ENCODE measurements around the gene CCER1. TPM values are rescaled to one million over a fixed set of nuclear protein-coding genes. Genes with fewer than 3 reads are reported as not detected.
"Not testable (repeated sequence)": the region's sequence is repeated elsewhere in the genome, so short reads cannot be mapped to it uniquely, and the experiment has no call there.

CCER1 gene
- total and polyA plus RNA-seq, 2 donors (not counting 1 experiment from before 2014, with no cell fraction given) = not detected

DNA sequence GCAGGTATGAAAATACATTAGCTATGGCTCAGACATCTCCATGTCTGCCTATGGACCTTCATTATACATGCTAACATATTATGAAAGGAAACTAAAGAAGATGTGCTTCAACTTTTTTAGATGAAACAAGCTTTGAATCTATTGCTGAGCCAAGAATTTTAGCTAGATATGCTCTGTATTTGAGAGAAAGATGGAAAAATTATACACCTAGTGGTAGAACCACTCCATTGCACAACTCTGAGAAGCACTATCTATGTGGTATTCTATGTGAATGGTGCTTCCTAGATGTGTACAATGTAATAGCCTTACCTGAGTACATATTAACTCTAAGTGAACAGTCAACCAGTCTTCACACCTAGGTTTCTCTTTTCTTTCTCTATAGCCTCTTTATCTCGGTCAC, 32.5 kb upstream of the CCER1 start:
- H3K4me3 ChIP-seq (replicated peaks in 1 of 4; ENCODE audit: control extremely low read depth in 1 of 4, insufficient read depth in 1 of 4, low read depth in 3 of 4, low read length in 4 of 4) = no peak overlapping the region
- H3K79me2 ChIP-seq (ENCODE audit: control insufficient read depth, insufficient read depth, low read length) = no peaks in the 10 kb centered on the region
- no peaks in the 10 kb centered on the region for H3K36me3 ChIP-seq (ENCODE audit: control insufficient read depth, insufficient read depth, low read length)
- H3K9me3 ChIP-seq (ENCODE audit: control insufficient read depth, insufficient read depth, low read depth, low read length) = no peaks in the 10 kb centered on the region
- DNase-seq (ENCODE audit: low read depth in 2 of 2) = no peak
- H3K27ac ChIP-seq (ENCODE audit: insufficient read depth, low read length) = no peak overlapping the region
- H3K9ac ChIP-seq (ENCODE audit: insufficient read depth, low read length) = no peak overlapping the region
- H3K4me2 ChIP-seq (ENCODE audit: extremely low read depth, insufficient read depth, low read length) = no peak overlapping the region
- TF ChIP-seq EZH2 (IDR thresholded peaks at IDR 0.05; ENCODE audit: low read length, missing control alignments) (no peak), CTCF (conservative IDR thresholded peaks at IDR 0.05 in 1 of 2, IDR thresholded peaks at IDR 0.05 in 1 of 2; ENCODE audit: low read depth in 1 of 2, low read length in 2 of 2) (peak in 1 of 2 donors; percentile 12)
- H2AFZ ChIP-seq (ENCODE audit: low read length) = no peak overlapping the region
- no peaks in the 10 kb centered on the region for H3K4me1 ChIP-seq (ENCODE audit: control insufficient read depth, extremely low read depth, insufficient read depth, low read length)
- H3K27me3 ChIP-seq (ENCODE audit: control insufficient read depth, insufficient read depth, low read length) = no peaks in the 10 kb centered on the region
- no peaks in the 10 kb centered on the region for H4K20me1 ChIP-seq (ENCODE audit: control insufficient read depth, extremely low read depth, insufficient read depth, low read length)

DNA sequence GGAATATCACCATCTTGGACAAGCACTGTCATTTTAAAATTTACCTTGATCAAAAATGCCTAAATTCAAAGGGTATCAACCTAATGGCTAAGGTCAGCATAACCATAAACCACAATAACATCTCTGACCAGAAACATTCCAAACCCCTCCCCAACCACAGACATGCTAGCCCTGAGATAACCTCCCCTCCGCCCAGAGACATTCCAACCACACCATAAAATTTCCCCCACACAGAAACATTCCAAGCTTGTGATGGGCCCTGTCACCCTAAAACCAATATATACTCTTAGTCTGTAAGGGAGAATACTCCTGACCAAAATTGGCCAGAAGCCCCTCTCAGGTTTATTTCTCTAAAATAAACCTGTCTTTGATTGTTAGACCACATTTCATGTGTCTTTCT, 32.1 kb upstream of the CCER1 start:
- TF ChIP-seq CTCF (conservative IDR thresholded peaks at IDR 0.05 in 1 of 2, IDR thresholded peaks at IDR 0.05 in 1 of 2; ENCODE audit: low read depth in 1 of 2, low read length in 2 of 2) = no peak
- TF ChIP-seq EZH2 (IDR thresholded peaks at IDR 0.05; ENCODE audit: low read length, missing control alignments) = no peak
- Histone ChIP-seq H3K9me3 (ENCODE audit: control insufficient read depth, insufficient read depth, low read depth, low read length) (no peaks in the 10 kb centered on the region), H3K27me3 (ENCODE audit: control insufficient read depth, insufficient read depth, low read length) (no peaks in the 10 kb centered on the region), H3K79me2 (ENCODE audit: control insufficient read depth, insufficient read depth, low read length) (no peaks in the 10 kb centered on the region), H3K9ac (ENCODE audit: insufficient read depth, low read length) (no peak overlapping the region), H3K4me1 (ENCODE audit: control insufficient read depth, extremely low read depth, insufficient read depth, low read length) (no peaks in the 10 kb centered on the region), H3K36me3 (ENCODE audit: control insufficient read depth, insufficient read depth, low read length) (no peaks in the 10 kb centered on the region), H2AFZ (ENCODE audit: low read length) (no peak overlapping the region), H3K4me3 (replicated peaks in 1 of 4; ENCODE audit: control extremely low read depth in 1 of 4, insufficient read depth in 1 of 4, low read depth in 3 of 4, low read length in 4 of 4) (no peak overlapping the region), H4K20me1 (ENCODE audit: control insufficient read depth, extremely low read depth, insufficient read depth, low read length) (no peaks in the 10 kb centered on the region), H3K4me2 (ENCODE audit: extremely low read depth, insufficient read depth, low read length) (no peak overlapping the region), H3K27ac (ENCODE audit: insufficient read depth, low read length) (no peak overlapping the region)
- DNase-seq (ENCODE audit: low read depth in 2 of 2) = peak in 1 of 2 donors; percentile 89

DNA sequence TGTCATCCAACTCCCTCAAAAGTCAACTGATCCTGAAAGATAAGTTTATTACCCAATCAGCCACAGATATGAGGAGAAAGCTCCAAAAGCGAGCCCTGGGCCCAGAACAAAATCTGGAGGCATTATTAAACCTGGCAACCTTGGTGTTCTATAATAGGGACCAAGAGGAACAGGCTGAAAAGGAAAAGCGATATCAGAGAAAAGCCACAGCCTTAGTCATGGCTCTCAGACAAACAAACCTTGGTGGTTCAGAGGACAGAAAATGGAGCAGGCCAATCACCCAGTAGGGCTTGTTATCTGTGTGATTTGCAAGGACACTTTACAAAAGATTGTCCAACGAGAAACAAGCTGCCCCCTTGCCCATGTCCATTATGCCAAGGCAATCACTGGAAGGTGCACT, 30.4 kb upstream of the CCER1 start:
- H3K4me1 ChIP-seq (ENCODE audit: control insufficient read depth, extremely low read depth, insufficient read depth, low read length); H3K36me3 ChIP-seq (ENCODE audit: control insufficient read depth, insufficient read depth, low read length); H3K27ac ChIP-seq (ENCODE audit: insufficient read depth, low read length); H3K9ac ChIP-seq (ENCODE audit: insufficient read depth, low read length); H3K27me3 ChIP-seq (ENCODE audit: control insufficient read depth, insufficient read depth, low read length); H3K4me3 ChIP-seq (replicated peaks in 1 of 4; ENCODE audit: control extremely low read depth in 1 of 4, insufficient read depth in 1 of 4, low read depth in 3 of 4, low read length in 4 of 4); H3K9me3 ChIP-seq (ENCODE audit: control insufficient read depth, insufficient read depth, low read depth, low read length); H3K4me2 ChIP-seq (ENCODE audit: extremely low read depth, insufficient read depth, low read length); H3K79me2 ChIP-seq (ENCODE audit: control insufficient read depth, insufficient read depth, low read length); H4K20me1 ChIP-seq (ENCODE audit: control insufficient read depth, extremely low read depth, insufficient read depth, low read length); H2AFZ ChIP-seq (ENCODE audit: low read length): not testable (repeated sequence)
- DNase-seq (ENCODE audit: low read depth in 2 of 2) = peak in 1 of 2 donors; percentile 82

Data from fibroblast of lung (primary cell).